Measurements from ENCODE around the gene SUV39H2.
"Not testable (repeated sequence)": the region's sequence is repeated elsewhere in the genome, so short reads cannot be mapped to it uniquely, and the experiment has no call there.

DNA sequence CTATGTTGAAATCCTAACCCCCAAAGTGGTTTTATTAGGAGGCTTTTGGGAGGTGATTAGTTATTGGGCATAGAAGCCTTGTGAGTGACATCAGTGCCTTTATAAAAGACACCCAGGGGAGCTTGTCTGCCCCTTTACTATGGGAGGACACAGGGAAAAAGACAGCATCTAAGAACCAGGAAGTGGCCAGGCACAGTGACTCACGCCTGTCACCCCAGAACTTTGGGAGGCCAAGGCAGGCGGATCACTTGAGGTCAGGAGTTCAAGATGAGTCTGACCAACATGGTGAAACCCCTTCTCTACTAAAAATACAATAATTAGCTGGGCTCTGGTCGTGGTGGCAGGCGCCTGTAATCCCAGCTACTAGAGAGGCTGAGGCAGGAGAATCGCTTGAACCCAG, 60.3 kb downstream of the SUV39H2 start:
- TF ChIP-seq, protein P1, sequence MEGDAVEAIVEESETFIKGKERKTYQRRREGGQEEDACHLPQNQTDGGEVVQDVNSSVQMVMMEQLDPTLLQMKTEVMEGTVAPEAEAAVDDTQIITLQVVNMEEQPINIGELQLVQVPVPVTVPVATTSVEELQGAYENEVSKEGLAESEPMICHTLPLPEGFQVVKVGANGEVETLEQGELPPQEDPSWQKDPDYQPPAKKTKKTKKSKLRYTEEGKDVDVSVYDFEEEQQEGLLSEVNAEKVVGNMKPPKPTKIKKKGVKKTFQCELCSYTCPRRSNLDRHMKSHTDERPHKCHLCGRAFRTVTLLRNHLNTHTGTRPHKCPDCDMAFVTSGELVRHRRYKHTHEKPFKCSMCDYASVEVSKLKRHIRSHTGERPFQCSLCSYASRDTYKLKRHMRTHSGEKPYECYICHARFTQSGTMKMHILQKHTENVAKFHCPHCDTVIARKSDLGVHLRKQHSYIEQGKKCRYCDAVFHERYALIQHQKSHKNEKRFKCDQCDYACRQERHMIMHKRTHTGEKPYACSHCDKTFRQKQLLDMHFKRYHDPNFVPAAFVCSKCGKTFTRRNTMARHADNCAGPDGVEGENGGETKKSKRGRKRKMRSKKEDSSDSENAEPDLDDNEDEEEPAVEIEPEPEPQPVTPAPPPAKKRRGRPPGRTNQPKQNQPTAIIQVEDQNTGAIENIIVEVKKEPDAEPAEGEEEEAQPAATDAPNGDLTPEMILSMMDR (IDR thresholded peaks at IDR 0.05): not testable (repeated sequence)
- not testable (repeated sequence) for TF ChIP-seq POLR2A (IDR thresholded peaks at IDR 0.05)

Measured in body of pancreas (tissue), 4 donors.